Prostate gland (tissue), 2 donors: Measurements from ENCODE around the gene CEP112.

Experiments used
- POLR2AphosphoS5 ChIP-seq: sonication (generic); formaldehyde crosslinking; IDR thresholded peaks from one replicate; pipeline ENCODE4 v1.6.1; 2017; ENCODE audit warnings: antibody characterized with exemption
- TF ChIP-seq, protein P1 (sequence below), 4 experiments: fragments of 200-600 bp in 2 of 4; fragments of 450-650 bp in 2 of 4; sonication (generic) in 2 of 4; IDR thresholded peaks; 1 replicate in 3 of 4; 2 replicates in 1 of 4; pipeline ENCODE4 v1.5.1; 2016 to 2019; ENCODE audit warnings: antibody characterized with exemption in 4 of 4, mild to moderate bottlenecking in 2 of 4, moderate library complexity in 2 of 4

DNA sequence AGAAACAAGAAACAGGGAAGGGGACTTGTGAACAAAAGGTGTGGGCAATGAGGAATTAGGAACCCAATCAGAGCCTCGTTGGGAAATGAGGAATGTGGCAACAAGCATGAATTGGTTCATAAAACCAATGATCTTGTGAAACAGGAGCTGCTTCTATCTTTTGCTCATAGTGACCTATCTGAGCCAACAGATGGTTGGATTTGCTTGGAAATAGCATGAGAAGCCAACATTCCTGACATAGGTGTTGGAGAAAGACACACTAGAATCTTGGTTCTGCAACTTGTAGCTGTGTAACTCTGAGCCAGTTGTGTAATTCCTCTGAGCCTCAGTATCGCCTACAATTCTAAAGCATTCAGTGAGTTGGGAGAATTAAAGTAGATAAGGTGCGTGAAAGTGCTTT is 378.6 kb downstream of the CEP112 start:
- TF ChIP-seq, protein P1, sequence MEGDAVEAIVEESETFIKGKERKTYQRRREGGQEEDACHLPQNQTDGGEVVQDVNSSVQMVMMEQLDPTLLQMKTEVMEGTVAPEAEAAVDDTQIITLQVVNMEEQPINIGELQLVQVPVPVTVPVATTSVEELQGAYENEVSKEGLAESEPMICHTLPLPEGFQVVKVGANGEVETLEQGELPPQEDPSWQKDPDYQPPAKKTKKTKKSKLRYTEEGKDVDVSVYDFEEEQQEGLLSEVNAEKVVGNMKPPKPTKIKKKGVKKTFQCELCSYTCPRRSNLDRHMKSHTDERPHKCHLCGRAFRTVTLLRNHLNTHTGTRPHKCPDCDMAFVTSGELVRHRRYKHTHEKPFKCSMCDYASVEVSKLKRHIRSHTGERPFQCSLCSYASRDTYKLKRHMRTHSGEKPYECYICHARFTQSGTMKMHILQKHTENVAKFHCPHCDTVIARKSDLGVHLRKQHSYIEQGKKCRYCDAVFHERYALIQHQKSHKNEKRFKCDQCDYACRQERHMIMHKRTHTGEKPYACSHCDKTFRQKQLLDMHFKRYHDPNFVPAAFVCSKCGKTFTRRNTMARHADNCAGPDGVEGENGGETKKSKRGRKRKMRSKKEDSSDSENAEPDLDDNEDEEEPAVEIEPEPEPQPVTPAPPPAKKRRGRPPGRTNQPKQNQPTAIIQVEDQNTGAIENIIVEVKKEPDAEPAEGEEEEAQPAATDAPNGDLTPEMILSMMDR (IDR thresholded peaks at IDR 0.05), result no peak
- no peak for TF ChIP-seq POLR2AphosphoS5
